Middle frontal gyrus (tissue), 1 donor: ENCODE measurements around the gene LCN6.
"Not testable (repeated sequence)": the region's sequence is repeated elsewhere in the genome, so short reads cannot be mapped to it uniquely, and the experiment has no call there.

Source experiments
- DNase-seq: peaks from one replicate; pipeline ENCODE4 v3.0.0-alpha.2; 2015; ENCODE audit warnings: low spot score; ENCODE audit errors: extremely low spot score

LCN6 gene

GRCh38 chr9:136711219-136711648 is 37.1 kb downstream of the LCN6 start:
- DNase-seq: not testable (repeated sequence)

DNA sequence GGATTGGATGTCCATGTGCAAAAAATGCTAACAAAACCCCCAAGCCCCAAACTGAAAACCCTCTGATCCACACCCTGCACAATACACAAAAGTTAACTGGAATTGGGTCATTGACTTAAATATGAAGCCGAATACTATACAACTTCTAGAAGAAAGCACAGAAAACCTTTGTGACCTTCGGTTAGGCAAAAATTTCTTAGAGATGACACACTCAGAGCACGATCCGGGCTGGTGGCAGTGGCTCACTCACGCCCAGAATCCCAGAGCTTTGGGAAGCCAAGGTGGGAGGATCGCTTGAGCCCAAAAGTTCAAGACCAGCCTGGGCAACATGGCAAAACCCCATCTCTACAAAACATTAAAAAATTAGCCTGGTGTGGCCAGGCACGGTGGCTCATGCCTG is 37.8 kb downstream of the LCN6 start:
- DNase-seq: no peak

GRCh38 chr9:136709454-136710109 is 38.7 kb downstream of the LCN6 start:
- DNase-seq: no peak

- no peak for DNase-seq
These were observed 40.3 kb downstream of the LCN6 start for GRCh38 chr9:136707849-136708517.

DNA sequence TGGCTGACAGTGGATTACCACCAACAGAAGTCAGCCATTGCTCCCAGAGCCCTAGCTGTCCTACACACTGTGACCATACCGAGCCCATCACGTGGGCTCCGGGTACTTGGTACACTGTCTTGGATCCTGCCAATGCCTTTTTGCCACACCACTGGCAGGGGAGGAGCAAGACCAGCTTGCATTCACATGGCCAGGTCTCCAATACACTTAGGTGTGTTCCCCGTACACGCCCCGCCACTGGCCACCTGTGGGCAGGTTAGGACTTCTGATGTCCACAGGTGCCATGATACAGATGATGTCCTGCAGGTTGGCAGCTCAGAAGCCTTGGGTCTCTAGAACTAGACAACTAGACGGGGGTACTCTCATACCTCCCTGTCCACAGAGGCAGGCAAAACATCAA is 41.3 kb downstream of the LCN6 start:
- no peak for DNase-seq

- no peak for DNase-seq
These were observed 42.8 kb downstream of the LCN6 start for GRCh38 chr9:136705564-136705963.

GRCh38 chr9:136704741-136705140 is 43.6 kb downstream of the LCN6 start:
- not testable (repeated sequence) for DNase-seq

GRCh38 chr9:136703276-136703860 is 45.0 kb downstream of the LCN6 start:
- no peak for DNase-seq

DNA sequence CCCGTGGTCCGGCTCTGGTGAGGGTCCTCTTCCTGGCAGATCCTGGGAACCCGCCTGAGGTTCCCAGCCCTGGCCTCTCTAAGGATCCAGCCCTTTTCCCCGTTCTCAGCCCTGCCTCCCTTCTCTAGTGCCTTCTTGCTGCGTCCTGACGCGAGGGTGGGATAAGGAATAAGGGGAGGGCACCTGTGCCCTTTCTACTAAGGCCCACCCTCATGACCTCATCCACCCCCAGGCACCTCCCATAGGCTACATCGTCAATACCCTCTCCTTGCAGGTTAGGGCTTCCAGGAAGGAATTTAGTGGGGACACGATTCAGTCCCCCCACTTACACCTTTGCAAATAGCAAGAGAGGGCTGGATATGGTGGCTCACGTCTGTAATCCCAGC is 46.7 kb downstream of the LCN6 start:
- no peak for DNase-seq

GRCh38 chr9:136700959-136701667 is 47.2 kb downstream of the LCN6 start:
- no peak for DNase-seq

DNA sequence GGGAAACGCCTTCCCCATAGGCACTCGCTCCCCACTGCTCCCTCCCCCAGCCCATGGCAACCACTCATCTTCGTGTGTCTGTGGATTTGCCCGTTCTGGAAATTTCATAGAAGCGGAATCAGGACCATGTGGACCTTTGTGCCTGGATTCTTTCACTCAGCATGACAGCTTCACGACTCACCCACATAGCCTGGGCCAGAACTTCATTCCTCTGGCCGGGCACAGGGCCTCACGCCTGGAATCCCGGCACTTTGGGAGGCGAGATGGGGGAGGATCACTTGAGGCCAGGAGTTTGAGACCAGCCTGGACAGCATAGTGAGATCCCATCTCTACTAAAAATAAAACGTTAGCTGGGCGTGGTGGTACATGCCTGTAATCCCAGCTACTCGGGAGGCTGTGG is 48.0 kb downstream of the LCN6 start:
- DNase-seq: no peak

DNA sequence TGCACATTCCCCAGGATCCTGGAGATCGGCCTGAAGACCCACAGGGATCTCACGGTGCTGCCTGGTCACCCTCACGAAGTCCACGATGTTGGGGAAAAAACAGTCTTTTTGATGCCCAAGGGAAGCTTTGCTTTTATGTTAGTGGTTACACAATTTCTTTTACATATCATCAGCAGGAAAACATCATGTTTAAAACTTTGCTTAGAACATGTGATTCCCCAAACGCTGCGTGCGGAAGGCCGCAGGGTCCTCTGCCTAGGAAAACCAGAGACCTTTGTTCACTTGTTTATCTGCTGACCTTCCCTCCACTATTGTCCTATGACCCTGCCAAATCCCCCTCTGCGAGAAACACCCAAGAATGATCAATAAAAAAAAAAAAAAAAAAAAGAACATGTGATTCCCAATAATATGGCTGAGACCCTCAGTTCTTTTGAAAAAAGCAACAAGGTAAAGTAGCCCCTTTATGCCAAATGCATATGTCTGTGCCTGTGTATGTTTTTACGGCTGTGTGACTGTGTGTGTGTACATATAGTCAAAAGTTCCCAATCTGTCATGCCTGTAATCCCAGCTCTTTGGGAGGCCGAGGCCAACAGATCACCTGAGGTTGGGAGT is 49.6 kb downstream of the LCN6 start:
- DNase-seq: no peak

DNA sequence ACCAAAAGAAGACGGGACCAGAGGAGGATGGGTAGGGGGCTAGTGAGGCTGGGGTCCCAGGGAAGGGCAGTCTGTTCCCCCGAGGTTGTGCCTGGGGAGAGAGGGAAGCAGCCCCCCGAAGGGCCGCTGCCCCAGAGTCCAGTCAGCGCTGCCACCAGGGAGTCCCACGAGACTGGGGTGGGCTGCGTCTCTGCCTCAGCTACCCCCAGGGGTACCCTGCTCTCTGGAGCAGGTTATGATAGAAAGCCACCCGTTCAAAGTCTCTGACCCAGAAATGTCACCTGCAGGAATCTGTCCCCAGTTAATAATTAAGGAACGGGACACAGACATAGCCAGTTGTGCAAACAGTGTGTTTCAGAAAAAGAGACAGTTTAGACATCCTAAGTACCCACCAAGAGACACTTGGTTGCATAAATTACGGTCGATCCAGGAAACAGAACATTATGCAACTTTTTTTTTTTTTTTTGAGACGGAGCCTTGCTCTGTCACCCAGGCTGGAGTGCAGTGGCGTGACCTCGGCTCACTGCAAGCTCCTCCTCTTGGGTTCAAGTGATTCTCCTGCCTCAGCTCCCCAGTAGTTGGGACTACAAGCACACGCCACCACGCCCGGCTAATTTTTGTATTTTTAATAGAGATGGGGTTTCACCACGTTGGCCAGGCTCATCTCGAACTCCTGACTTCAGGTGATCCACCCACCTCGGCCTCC is 50.4 kb downstream of the LCN6 start:
- DNase-seq: no peak

DNA sequence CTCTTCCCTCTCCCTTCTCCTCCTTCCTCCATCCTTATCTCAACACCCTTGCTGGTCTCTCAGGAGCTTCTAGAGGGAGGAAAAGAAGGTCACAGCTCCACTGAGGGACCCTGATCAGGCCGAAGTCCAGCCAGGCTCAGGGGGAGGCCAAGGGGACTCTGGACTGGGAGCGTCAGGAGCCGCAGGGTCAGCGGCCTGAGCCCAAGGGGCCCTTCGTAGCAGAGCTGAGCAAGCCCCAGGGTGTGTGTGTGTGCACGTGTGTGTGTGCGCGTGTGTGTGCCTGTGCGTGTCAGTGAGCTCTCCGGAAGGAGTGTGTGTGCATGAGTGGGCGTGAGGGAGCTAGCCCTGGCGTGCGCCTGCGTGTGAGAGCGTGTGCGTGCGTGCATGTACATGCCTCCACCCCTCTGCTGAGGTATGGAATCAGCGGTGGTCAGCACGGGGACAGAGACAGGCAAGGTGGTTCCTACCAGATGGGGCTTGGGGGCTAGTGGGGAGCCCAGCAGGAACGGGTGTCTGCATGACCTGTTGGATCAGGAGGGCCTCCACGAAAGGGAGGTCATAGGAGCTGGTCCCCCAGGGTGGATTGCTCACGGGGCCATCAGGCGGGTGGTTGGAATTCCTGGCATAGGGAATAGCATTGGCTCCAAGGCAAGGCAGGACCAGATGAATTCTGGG is 51.0 kb downstream of the LCN6 start:
- no peak for DNase-seq

DNA sequence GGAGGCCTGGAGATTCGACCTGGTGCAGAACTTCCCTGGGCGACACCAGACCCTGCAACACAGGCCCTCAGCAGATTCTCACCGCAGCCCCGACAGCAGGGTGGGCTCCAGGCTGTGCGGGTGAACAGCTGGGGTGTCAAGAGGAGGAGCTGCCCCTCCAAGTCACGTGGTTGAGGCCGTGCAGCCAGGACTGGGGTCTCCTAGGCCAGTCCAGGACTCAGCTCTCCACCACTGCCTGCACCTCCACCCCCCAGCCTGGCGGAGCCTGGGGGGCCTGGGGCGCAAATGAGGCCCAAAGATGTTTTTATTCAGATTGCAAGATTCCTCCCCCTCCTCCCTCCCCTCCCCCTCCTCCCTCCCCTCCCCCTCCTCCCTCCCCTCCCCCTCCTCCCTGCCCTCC is 51.8 kb downstream of the LCN6 start:
- DNase-seq: no peak

GRCh38 chr9:136695955-136696354 is 52.4 kb downstream of the LCN6 start:
- no peak for DNase-seq

DNA sequence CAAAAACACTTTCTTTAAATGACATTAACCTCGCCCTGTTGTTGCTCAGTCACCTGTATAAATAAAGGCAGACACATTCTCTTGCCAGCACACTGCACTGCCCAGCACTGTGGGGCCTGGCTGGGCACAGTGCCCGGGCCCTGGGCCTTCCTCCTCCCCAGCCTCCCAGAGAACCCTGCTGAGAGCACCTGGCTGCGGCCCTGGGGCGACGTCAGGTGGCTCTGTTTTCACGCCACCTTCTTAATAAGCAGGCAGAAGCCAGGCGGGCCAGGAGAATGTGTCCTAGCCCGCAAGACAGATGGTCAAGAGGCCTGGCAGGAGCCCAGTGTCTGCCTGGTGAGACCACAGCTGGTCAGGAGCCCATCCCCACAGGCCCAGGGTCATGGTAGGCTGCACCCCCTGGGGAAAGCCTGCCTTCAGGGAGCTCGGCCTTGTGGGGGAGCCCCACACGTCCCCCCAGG is 52.9 kb downstream of the LCN6 start:
- DNase-seq: no peak

DNA sequence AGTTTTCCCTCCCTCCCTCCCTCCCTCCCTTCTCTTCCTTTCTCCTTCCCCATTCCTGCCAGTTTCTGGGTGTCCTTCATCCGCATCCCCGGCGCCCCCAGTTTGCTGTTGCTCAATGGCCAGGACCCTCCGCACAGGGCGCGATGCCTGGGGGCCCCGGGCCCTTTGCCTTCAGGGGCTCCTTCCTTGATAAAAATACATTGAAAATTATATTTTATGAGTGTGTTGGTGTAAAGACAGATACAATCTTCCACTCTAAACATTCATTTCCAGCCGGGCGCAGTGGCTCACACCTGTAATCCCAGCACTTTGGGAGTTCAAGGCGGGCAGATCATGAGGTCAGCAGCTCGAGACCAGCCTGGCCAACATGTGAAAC is 53.5 kb downstream of the LCN6 start:
- no peak for DNase-seq

DNA sequence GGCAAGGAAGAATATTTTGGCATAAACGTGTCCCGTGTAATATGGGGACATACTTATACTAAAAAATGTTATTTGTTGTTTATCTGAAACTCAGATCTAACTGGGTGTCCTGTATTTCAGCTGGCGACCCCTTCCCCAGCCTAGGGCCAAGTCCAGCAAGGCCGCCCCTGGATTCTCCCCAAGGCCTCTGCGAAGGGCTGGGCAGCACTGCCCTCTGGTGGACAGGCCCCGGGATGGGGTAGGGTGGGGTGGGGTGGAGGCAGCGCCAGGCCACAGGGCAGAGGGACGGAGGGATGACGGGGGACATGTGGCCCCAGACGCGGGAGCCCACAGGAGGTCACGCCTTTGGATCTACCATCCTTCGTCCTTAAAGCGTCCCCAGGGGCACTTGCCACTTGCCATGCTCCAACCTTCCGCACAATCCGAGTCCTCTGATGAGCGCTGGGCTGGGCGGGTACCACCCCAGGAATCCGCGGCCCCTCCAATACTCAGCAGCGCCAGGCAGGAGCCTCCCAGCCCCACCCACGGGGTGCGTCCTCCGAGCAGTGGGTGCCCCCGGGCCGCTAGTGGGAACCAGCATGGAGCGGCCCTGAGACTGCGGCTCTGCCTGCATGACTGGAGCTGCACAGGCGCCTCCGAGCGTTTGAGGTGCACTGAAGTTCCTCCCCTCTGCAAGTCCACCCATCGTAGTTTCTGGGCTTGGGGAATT is 54.0 kb downstream of the LCN6 start:
- no peak for DNase-seq
